ENCODE measurements around the gene KIF16B.

DNA sequence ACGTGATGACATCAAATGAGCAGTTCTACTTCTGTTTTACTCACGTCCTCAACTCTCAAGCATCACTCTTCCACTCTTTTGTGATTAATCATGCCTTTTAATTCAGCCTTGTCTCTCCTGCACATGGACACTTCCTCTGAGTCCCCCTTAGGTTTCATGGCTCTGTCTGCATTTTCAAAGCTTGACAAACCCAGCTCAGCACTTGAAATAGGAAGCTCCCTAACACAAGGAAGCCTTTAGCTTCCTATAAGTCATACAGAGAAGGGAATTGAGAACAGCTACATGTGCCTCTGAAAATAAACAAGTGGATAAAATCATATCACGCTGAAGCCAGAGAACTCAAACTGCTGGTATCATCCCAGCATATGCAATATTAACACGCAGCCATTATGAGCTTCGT, 21.2 kb downstream of the KIF16B start:
- TF ChIP-seq CTCF (IDR thresholded peaks at IDR 0.05) (no peak), ZFX (IDR thresholded peaks at IDR 0.05; ENCODE audit: borderline replicate concordance) (no peak)
